ENCODE measurements around the gene TMEM123.

TMEM123 gene

GRCh38 chr11:102452461-102453301, at the start of gene TMEM123:
Gene TMEM123, minus strand, starts transcription at chr11:102452765. Its CDS starts 142 bp downstream, at chr11:102452623.
- in situ Hi-C loops (cut with MboI; ENCODE audit: low sequenced_read_pairs) = no loop called here

GRCh38 chr11:102500829-102501228, 48.3 kb upstream of the TMEM123 start:
- in situ Hi-C loops (cut with MboI; ENCODE audit: low sequenced_read_pairs) = no loop called here

GRCh38 chr11:102499931-102500330, 47.4 kb upstream of the TMEM123 start:
- in situ Hi-C loops (cut with MboI; ENCODE audit: low sequenced_read_pairs) = no loop called here

GRCh38 chr11:102499151-102499550, 46.6 kb upstream of the TMEM123 start:
- in situ Hi-C loops (cut with MboI; ENCODE audit: low sequenced_read_pairs) = no loop called here

- in situ Hi-C loops (cut with MboI; ENCODE audit: low sequenced_read_pairs) = no loop called here
Observed at GRCh38 chr11:102497061-102497460, 44.5 kb upstream of the TMEM123 start.

GRCh38 chr11:102495161-102496042, 42.8 kb upstream of the TMEM123 start:
- in situ Hi-C loops (cut with MboI; ENCODE audit: low sequenced_read_pairs) = no loop called here

- in situ Hi-C loops (cut with MboI; ENCODE audit: low sequenced_read_pairs) = no loop called here
Observed at GRCh38 chr11:102494216-102494615, 41.7 kb upstream of the TMEM123 start.

- in situ Hi-C loops (cut with MboI; ENCODE audit: low sequenced_read_pairs) = no loop called here
Observed at GRCh38 chr11:102493524-102493923, 41.0 kb upstream of the TMEM123 start.

- in situ Hi-C loops (cut with MboI; ENCODE audit: low sequenced_read_pairs) = no loop called here
Observed at GRCh38 chr11:102491969-102492368, 39.4 kb upstream of the TMEM123 start.

- in situ Hi-C loops (cut with MboI; ENCODE audit: low sequenced_read_pairs) = no loop called here
Observed at GRCh38 chr11:102489186-102490145, 36.9 kb upstream of the TMEM123 start.

GRCh38 chr11:102488208-102488607, 35.6 kb upstream of the TMEM123 start:
- in situ Hi-C loops (cut with MboI; ENCODE audit: low sequenced_read_pairs) = no loop called here

GRCh38 chr11:102487214-102487613, 34.6 kb upstream of the TMEM123 start:
- in situ Hi-C loops (cut with MboI; ENCODE audit: low sequenced_read_pairs) = no loop called here

- in situ Hi-C loops (cut with MboI; ENCODE audit: low sequenced_read_pairs) = no loop called here
Observed at GRCh38 chr11:102486584-102486983, 34.0 kb upstream of the TMEM123 start.

GRCh38 chr11:102485095-102485722, 32.6 kb upstream of the TMEM123 start:
- in situ Hi-C loops (cut with MboI; ENCODE audit: low sequenced_read_pairs) = no loop called here

GRCh38 chr11:102482433-102482832, 29.9 kb upstream of the TMEM123 start:
- in situ Hi-C loops (cut with MboI; ENCODE audit: low sequenced_read_pairs) = no loop called here

- in situ Hi-C loops (cut with MboI; ENCODE audit: low sequenced_read_pairs) = no loop called here
Observed at GRCh38 chr11:102479733-102480132, 27.2 kb upstream of the TMEM123 start.

- in situ Hi-C loops (cut with MboI; ENCODE audit: low sequenced_read_pairs) = no loop called here
Observed at GRCh38 chr11:102478673-102479299, 26.2 kb upstream of the TMEM123 start.

- in situ Hi-C loops (cut with MboI; ENCODE audit: low sequenced_read_pairs) = no loop called here
Observed at GRCh38 chr11:102476812-102477211, 24.2 kb upstream of the TMEM123 start.

GRCh38 chr11:102476069-102476468, 23.5 kb upstream of the TMEM123 start:
- in situ Hi-C loops (cut with MboI; ENCODE audit: low sequenced_read_pairs) = no loop called here

GRCh38 chr11:102473543-102473942, 21.0 kb upstream of the TMEM123 start:
- in situ Hi-C loops (cut with MboI; ENCODE audit: low sequenced_read_pairs) = no loop called here

Measured in hTERT RPE-1 (cell line).